GM12878 (cell line): ENCODE data around the gene ELOA. TPM values are rescaled to one million over a fixed set of nuclear protein-coding genes. Genes with fewer than 3 reads are reported as not detected.

Experiments
- ATAC-seq: fragments of 200-7000 bp; cut with Tn5 transposase; 3 replicates; pipeline ENCODE4 v1.9.1; 2020; ENCODE audit warnings: mild to moderate bottlenecking, moderate library complexity
- BruUV-seq: library from RNA; stranded (reverse); fragments of 400-500 nt; replicated peaks from 2 replicates; lab custom pipeline; 2021; lab: Mats Ljungman, UMichigan
- CTCF ChIA-PET: fragments of 300-600 bp; sonication (Branson Sonifier 250); formaldehyde crosslinking; extraction: SDS; loops from one replicate; lab custom pipeline; 2021; ENCODE audit warnings: inconsistent platforms; lab: Yijun Ruan, JAX
- POLR2A ChIA-PET: fragments of 350-600 bp; formaldehyde crosslinking; extraction: SDS; loops from one replicate; lab custom pipeline; 2021; ENCODE audit warnings: inconsistent platforms; lab: Charles Lee
- RAD21 ChIA-PET: fragments of 300-600 bp; sonication (Branson Sonifier 250); formaldehyde crosslinking; loops from one replicate; lab custom pipeline; 2023; ENCODE audit warnings: antibody characterized with exemption; ENCODE audit not compliant: unreplicated experiment; lab: Charles Lee
- SMC1A ChIA-PET: fragments of 300-600 bp; sonication (Branson Sonifier 250); formaldehyde crosslinking; loops from one replicate; lab custom pipeline; 2023; ENCODE audit not compliant: unreplicated experiment, uncharacterized antibody; lab: Charles Lee
- DNase-seq: peaks from one replicate; pipeline ENCODE4 v3.0.0-alpha.2; 2011; ENCODE audit warnings: low read depth, low spot score
- FAIRE-seq: peaks from 3 replicates; lab custom pipeline; 2011; peaks lifted over from hg19 to GRCh38; lab: Jason Lieb, UNC
- H2AFZ ChIP-seq: 2 replicates; pipeline ENCODE4 v1.6.0; 2011; ENCODE audit warnings: low read depth, low read length, control low read depth; ENCODE audit not compliant: control insufficient read depth
- H3K27ac ChIP-seq: 2 replicates; pipeline ENCODE4 v1.5.1; 2011; ENCODE audit warnings: control low read depth; ENCODE audit not compliant: control insufficient read depth, insufficient read depth
- H3K27me3 ChIP-seq, 2 experiments: replicated peaks in 1 of 2; 2 replicates each; pipeline versions ENCODE4 v1.6.0 to v1.6.1; 2011; ENCODE audit warnings: low read length in 1 of 2; ENCODE audit not compliant: control insufficient read depth in 2 of 2, insufficient read depth in 2 of 2
- H3K36me3 ChIP-seq, 2 experiments: 2 replicates each; pipeline ENCODE4 v1.5.1; 2011; ENCODE audit warnings: low read length in 1 of 2; ENCODE audit not compliant: control insufficient read depth in 2 of 2, insufficient read depth in 2 of 2
- H3K4me1 ChIP-seq: 2 replicates; pipeline ENCODE4 v1.6.1; 2011; ENCODE audit warnings: mild to moderate bottlenecking, low read length, moderate library complexity, mixed read lengths; ENCODE audit not compliant: control insufficient read depth, insufficient read depth
- H3K4me2 ChIP-seq: 2 replicates; pipeline ENCODE4 v1.6.0; 2011; ENCODE audit warnings: control low read depth; ENCODE audit not compliant: control insufficient read depth, insufficient read depth
- H3K4me3 ChIP-seq: fragments of 200-600 bp; sonication (generic); 2 replicates; pipeline ENCODE4 v1.5.1; 2016
- H3K79me2 ChIP-seq: 2 replicates; pipeline ENCODE4 v1.6.0; 2011; ENCODE audit warnings: low read length; ENCODE audit not compliant: control insufficient read depth, insufficient read depth
- H3K9ac ChIP-seq: 2 replicates; pipeline ENCODE4 v1.8.0; 2011; ENCODE audit warnings: low read length, control low read depth, mixed read lengths; ENCODE audit not compliant: control insufficient read depth, insufficient read depth
- H3K9me3 ChIP-seq: replicated peaks from 3 replicates; pipeline ENCODE4 v1.5.1; 2011; ENCODE audit warnings: mild to moderate bottlenecking, low read length; ENCODE audit not compliant: control insufficient read depth, insufficient read depth
- H4K20me1 ChIP-seq: 2 replicates; pipeline ENCODE4 v1.6.0; 2011; ENCODE audit not compliant: control insufficient read depth, insufficient read depth
- E4F1 ChIP-seq: fragments of 450-650 bp; IDR thresholded peaks from 2 replicates; pipeline ENCODE4 v1.6.1; 2018; ENCODE audit warnings: borderline replicate concordance, mild to moderate bottlenecking; ENCODE audit not compliant: partially characterized antibody
- EZH2 ChIP-seq: IDR thresholded peaks from 2 replicates; pipeline ENCODE4 v1.6.1; 2012; ENCODE audit warnings: low read depth, mild to moderate bottlenecking, control low read depth, inconsistent platforms, low read length, borderline replicate concordance; ENCODE audit not compliant: control insufficient read depth
- LARP7 ChIP-seq: fragments of 450-650 bp; IDR thresholded peaks from 2 replicates; pipeline ENCODE4 v1.6.1; 2017; ENCODE audit warnings: mild to moderate bottlenecking
- MTA3 ChIP-seq: IDR thresholded peaks from 2 replicates; pipeline ENCODE4 v1.6.1; 2012; ENCODE audit warnings: low read length, inconsistent platforms, borderline replicate concordance
- NFXL1 ChIP-seq: fragments of 450-650 bp; IDR thresholded peaks from 2 replicates; pipeline ENCODE4 v1.6.1; 2017; ENCODE audit warnings: antibody characterized with exemption, mild to moderate bottlenecking, borderline replicate concordance
- NR2C1 ChIP-seq: fragments of 450-650 bp; IDR thresholded peaks from 2 replicates; pipeline ENCODE4 v1.6.1; 2017; ENCODE audit warnings: antibody characterized with exemption, mild to moderate bottlenecking, moderate library complexity
- PAX5 ChIP-seq: IDR thresholded peaks from 2 replicates; pipeline ENCODE4 v1.6.1; 2011; ENCODE audit warnings: low read depth, low read length, borderline replicate concordance
- POLR2AphosphoS2 ChIP-seq: IDR thresholded peaks from 2 replicates; pipeline ENCODE4 v1.6.1; 2011; ENCODE audit warnings: low read depth, mild to moderate bottlenecking, low read length, improper control_type of control experiment, moderate library complexity
- POLR2AphosphoS5 ChIP-seq: IDR thresholded peaks from 2 replicates; pipeline ENCODE4 v1.6.1; 2011; ENCODE audit warnings: mild to moderate bottlenecking, low read length, inconsistent platforms
- RELA ChIP-seq: fragments of 450-650 bp; IDR thresholded peaks from 2 replicates; pipeline ENCODE4 v1.8.0; 2014; ENCODE audit warnings: borderline replicate concordance; ENCODE audit not compliant: partially characterized antibody
- RUNX3 ChIP-seq: IDR thresholded peaks from 2 replicates; pipeline ENCODE4 v1.6.1; 2012; ENCODE audit warnings: low read length, inconsistent platforms
- SUZ12 ChIP-seq: fragments of 200-600 bp; sonication (generic); IDR thresholded peaks from one replicate; pipeline ENCODE4 v1.6.1; 2018; ENCODE audit warnings: antibody characterized with exemption, mild to moderate bottlenecking; ENCODE audit not compliant: unreplicated experiment
- TAF1 ChIP-seq: IDR thresholded peaks from 2 replicates; pipeline ENCODE4 v1.6.1; 2011; ENCODE audit warnings: mild to moderate bottlenecking, low read depth, low read length, borderline replicate concordance
- TARDBP ChIP-seq: IDR thresholded peaks from 2 replicates; pipeline ENCODE4 v1.6.1; 2016; ENCODE audit warnings: borderline replicate concordance
- TBL1XR1 ChIP-seq: IDR thresholded peaks from 2 replicates; pipeline ENCODE4 v1.6.1; 2012; ENCODE audit warnings: low read depth, low read length, improper control_type of control experiment
- TCF3 ChIP-seq: IDR thresholded peaks from 2 replicates; pipeline ENCODE4 v1.6.1; 2012; ENCODE audit warnings: low read depth, mild to moderate bottlenecking, low read length, borderline replicate concordance; ENCODE audit not compliant: insufficient read depth
- ZNF24 ChIP-seq: fragments of 450-650 bp; IDR thresholded peaks from 2 replicates; pipeline ENCODE4 v1.6.1; 2017; ENCODE audit warnings: antibody characterized with exemption, mild to moderate bottlenecking
- ZNF622 ChIP-seq: fragments of 450-650 bp; IDR thresholded peaks from 2 replicates; pipeline ENCODE4 v1.6.1; 2017; ENCODE audit warnings: mild to moderate bottlenecking, inconsistent platforms
- WGBS: methylation state at CpG from one replicate; pipeline ENCODE4 v1.1.6; 2016; ENCODE audit warnings: low lambda C conversion rate; ENCODE audit not compliant: insufficient replicate concordance, insufficient coverage; ENCODE audit errors: missing lambda C conversion rate; 5-methylcytosine and 5-hydroxymethylcytosine counted together
- in situ Hi-C: fragments of 300-500 bp; cut with MboI; formaldehyde crosslinking; loops from 9 replicates; pipeline ENCODE4 v1.14.3; 2018; ENCODE audit warnings: mixed read lengths
- intact Hi-C: fragments of 100-400 bp; cut with micrococcal nuclease; formaldehyde crosslinking; loops from one replicate; pipeline ENCODE4 v1.14.2; 2022; ENCODE audit not compliant: unreplicated experiment
- polyA plus RNA-seq, 11 experiments: library from polyadenylated mRNA; depleted of rRNA in 4 of 11; unstranded in 6 of 11; stranded (reverse) in 5 of 11; fragments of >200 nt; fragmentation: Nextera tagmentation in 4 of 11; fragmentation: Illumina TruSeq in 1 of 11; extraction: Ambion mirVana in 4 of 11; extraction: Trizol in 1 of 11; gene quantifications; 1 replicate in 1 of 11; 2 replicates in 10 of 11; pipeline versions ENCODE4 v1.2.1 to v1.2.3, GENCODE V29; 2011 to 2016; ENCODE audit warnings: inconsistent platforms in 2 of 11, missing spikeins in 2 of 11, low read depth in 1 of 11
- total RNA-seq, 4 experiments: library from RNA; depleted of rRNA in 3 of 4; stranded (reverse); fragments of >200 nt in 3 of 4; fragmentation: Illumina TruSeq in 1 of 4; extraction: Trizol in 1 of 4; gene quantifications; 2 replicates each; pipeline versions ENCODE4 v1.2.1 to v1.2.3, GENCODE V29; 2013 to 2021
- TF ChIP-seq, protein P1 (sequence below), 3 experiments: IDR thresholded peaks in 2 of 3; conservative IDR thresholded peaks in 1 of 3; 2 replicates each; pipeline ENCODE4 v1.5.1; 2011; ENCODE audit warnings: low read depth in 3 of 3, low read length in 3 of 3, mild to moderate bottlenecking in 3 of 3, control low read depth in 2 of 3, moderate library complexity in 2 of 3, inconsistent platforms in 1 of 3, mixed read lengths in 1 of 3; ENCODE audit not compliant: control insufficient read depth in 2 of 3, insufficient read depth in 1 of 3; ENCODE audit errors: extremely low read depth in 1 of 3

Gene ELOA
- total and polyA plus RNA-seq, 10 of the 15 experiments (the other 5 are each of a cell fraction or from before 2014, with no cell fraction given) = 20.1 to 63.6 (median 39.8) TPM

DNA sequence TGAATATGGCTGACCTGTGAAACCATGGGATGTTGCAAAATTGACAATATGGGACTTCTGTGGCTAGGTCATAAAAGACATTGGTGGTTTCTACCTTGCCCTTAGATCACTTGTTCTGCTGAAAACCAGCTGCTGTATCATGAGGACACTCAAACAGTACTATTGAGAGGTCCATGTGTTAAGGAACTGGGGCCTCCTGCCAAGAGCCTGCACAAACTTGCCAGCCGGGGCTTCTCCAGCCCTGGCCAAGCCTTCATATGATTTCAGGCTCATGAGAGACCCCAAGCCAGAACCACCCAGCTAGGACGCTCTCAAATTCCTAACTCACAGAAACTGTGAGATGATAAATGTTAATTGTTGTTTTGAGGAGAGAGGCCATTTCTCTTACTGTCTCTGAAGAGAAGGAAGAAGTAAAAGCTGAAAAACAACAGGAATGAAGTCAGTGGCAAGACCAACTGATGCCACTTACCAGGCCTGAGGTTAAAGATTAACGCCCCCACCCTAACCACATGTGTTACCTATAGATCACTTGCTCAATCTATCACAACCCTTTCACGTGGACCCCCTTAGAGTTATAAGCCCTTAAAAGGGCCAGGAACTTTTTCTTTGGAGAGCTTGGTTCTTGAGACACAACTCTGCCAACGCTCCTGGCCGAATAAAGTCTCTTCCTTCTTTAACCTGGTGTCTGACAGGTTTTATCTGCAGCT, 31.1 kb downstream of the ELOA start (continued):
- TF ChIP-seq E4F1 = no peak
- no peak for TF ChIP-seq RELA
- no peak for TF ChIP-seq POLR2AphosphoS5
- no peak for TF ChIP-seq EZH2
- no peak for TF ChIP-seq TCF3
- TF ChIP-seq SUZ12 = no peak

GRCh38 chr1:23776217-23776616, 32.9 kb downstream of the ELOA start:
- in situ Hi-C loops = loop anchor here (25.0 kb wide), 1 partner anchor 1461 kb away; the partner anchor contains the start of genes RSRP1 and SYF2
- ChIA-PET CTCF (interaction anchor here (0.6 to 9.3 kb wide), 7 partner anchors 12 to 888 kb away, joined by 3 to 87 read pairs (median 4); partner anchors contain the start of gene CNR2), RAD21 (interaction anchor here (0.9 to 3.8 kb wide), 6 partner anchors 15 to 140 kb away, joined by 4 to 27 read pairs (median 6); no protein-coding TSS in a partner anchor), SMC1A (interaction anchor here (0.9 to 3.5 kb wide), 7 partner anchors 25 to 275 kb away, joined by 3 to 19 read pairs (median 4); partner anchors contain the start of gene GALE), POLR2A (interaction anchor here (0.9 to 1.6 kb wide), 3 partner anchors 14 to 134 kb away, joined by 3 to 7 read pairs (median 3); no protein-coding TSS in a partner anchor)
- DNase-seq (no peak), FAIRE-seq (no peak), ATAC-seq (no peak)
- Histone ChIP-seq H3K79me2 (peaks cover 36% of the 10 kb centered on the region), H3K9me3 (no peaks in the 10 kb centered on the region), H4K20me1 (no peaks in the 10 kb centered on the region), H3K36me3 (no peaks in the 10 kb centered on the region; a peak in 1 of 4 replicates), H3K27ac (no peak overlapping the region), H3K27me3 (no peaks in the 10 kb centered on the region), H3K4me3 (no peak overlapping the region), H3K4me2 (peak overlapping the region; percentile 98; the same call in 1 of the 2 replicates), H2AFZ (no peak overlapping the region), H3K4me1 (peaks cover 16% of the 10 kb centered on the region), H3K9ac (no peak overlapping the region)
- 51% methylated on average over 2 of the region's 2 CpGs for WGBS
- intact Hi-C loops = loop anchor here (10.0 kb wide), 1 partner anchor 249 kb away; no protein-coding TSS in a partner anchor
- no TSS peak for BruUV-seq
- TF ChIP-seq TARDBP (no peak), NR2C1 (no peak), MTA3 (no peak), ZNF24 (no peak), LARP7 (no peak), PAX5 (no peak), POLR2AphosphoS2 (no peak), ZNF622 (no peak), TBL1XR1 (no peak), NFXL1 (no peak), RUNX3 (no peak), TAF1 (no peak)
- TF ChIP-seq, protein P1, sequence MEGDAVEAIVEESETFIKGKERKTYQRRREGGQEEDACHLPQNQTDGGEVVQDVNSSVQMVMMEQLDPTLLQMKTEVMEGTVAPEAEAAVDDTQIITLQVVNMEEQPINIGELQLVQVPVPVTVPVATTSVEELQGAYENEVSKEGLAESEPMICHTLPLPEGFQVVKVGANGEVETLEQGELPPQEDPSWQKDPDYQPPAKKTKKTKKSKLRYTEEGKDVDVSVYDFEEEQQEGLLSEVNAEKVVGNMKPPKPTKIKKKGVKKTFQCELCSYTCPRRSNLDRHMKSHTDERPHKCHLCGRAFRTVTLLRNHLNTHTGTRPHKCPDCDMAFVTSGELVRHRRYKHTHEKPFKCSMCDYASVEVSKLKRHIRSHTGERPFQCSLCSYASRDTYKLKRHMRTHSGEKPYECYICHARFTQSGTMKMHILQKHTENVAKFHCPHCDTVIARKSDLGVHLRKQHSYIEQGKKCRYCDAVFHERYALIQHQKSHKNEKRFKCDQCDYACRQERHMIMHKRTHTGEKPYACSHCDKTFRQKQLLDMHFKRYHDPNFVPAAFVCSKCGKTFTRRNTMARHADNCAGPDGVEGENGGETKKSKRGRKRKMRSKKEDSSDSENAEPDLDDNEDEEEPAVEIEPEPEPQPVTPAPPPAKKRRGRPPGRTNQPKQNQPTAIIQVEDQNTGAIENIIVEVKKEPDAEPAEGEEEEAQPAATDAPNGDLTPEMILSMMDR (IDR thresholded peaks at IDR 0.05 in 2 of 3, conservative IDR thresholded peaks at IDR 0.05 in 1 of 3; ENCODE audit: control insufficient read depth in 2 of 3, extremely low read depth in 1 of 3, insufficient read depth in 1 of 3, low read depth in 3 of 3, low read length in 3 of 3) = no peak
